GM19397 (cell line): Measurements from ENCODE around the gene PLCZ1.
"Not testable (repeated sequence)": the region's sequence is repeated elsewhere in the genome, so short reads cannot be mapped to it uniquely, and the experiment has no call there.

Experiments
- ATAC-seq: cut with Tn5 transposase; IDR thresholded peaks from one replicate; pipeline ENCODE4 v1.9.1; 2021; ENCODE audit warnings: mild to moderate bottlenecking, moderate library complexity; ENCODE audit not compliant: unreplicated experiment

Gene PLCZ1

DNA sequence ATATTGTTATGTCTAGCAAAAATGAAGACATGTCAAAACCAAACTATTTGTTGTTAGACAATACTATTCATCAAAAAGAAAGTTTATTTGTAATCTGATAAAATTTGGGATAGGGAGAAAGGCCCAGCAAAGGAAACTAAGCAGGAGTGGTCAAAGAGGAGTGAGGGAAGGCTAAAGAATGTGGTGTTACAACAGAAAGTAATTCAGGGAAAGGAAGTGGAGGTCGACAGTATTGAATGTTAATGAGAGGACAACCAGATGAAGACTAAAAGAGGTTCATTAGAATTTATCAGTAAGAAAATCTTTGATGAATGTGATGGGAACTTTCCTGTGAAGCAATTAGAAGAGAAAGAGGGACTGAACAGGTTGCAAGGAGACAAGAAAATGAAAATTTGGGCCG, 33.9 kb downstream of the PLCZ1 start:
- ATAC-seq: no peak

GRCh38 chr12:18703321-18703720, 34.5 kb downstream of the PLCZ1 start:
- ATAC-seq: no peak

- no peak for ATAC-seq
These were observed 37.5 kb downstream of the PLCZ1 start for GRCh38 chr12:18700271-18700670.

GRCh38 chr12:18696971-18697602, 40.7 kb downstream of the PLCZ1 start:
- no peak for ATAC-seq

DNA sequence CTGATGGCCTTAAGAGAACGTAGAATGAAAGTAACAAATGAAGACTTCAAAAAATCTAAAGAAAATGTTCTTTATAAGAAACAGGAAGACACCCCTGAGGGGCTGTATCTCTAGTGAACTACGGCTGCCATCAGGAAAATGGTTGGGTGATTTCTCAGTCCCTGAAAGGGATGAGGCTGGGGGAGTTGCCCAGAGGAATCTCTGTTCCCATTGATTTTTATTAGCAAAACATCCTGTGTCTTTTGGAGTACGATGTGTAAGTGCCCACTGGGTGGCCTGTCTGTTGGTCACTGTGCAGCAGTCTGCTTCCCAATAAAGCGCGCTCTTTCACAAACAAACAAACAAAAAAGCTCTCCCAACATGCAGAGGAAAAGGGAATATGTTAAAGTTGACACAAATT, 43.8 kb downstream of the PLCZ1 start:
- ATAC-seq: not testable (repeated sequence)

DNA sequence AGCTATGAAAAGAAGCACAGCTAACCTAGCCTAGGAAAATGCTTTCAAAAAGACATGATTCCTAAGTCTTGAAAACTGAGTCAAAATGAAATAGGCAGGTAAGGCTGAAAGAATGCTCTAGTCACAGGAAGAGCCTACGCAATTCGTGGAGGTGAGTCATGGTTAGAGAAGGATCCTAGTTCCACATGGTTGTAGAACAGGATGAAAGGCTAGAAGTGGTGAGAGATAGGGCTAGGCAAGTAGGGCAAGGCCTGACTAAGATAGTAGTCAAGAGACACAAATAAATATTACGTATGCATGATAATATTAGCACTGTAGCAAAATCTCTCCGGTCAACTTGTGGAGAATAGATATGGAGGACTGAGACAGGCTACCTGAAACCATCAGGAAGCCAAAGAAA, 47.2 kb downstream of the PLCZ1 start:
- ATAC-seq: no peak

- no peak for ATAC-seq
These were observed 48.0 kb downstream of the PLCZ1 start for GRCh38 chr12:18689771-18690170.

- no peak for ATAC-seq
These were observed 53.4 kb downstream of the PLCZ1 start for GRCh38 chr12:18684430-18684829.

DNA sequence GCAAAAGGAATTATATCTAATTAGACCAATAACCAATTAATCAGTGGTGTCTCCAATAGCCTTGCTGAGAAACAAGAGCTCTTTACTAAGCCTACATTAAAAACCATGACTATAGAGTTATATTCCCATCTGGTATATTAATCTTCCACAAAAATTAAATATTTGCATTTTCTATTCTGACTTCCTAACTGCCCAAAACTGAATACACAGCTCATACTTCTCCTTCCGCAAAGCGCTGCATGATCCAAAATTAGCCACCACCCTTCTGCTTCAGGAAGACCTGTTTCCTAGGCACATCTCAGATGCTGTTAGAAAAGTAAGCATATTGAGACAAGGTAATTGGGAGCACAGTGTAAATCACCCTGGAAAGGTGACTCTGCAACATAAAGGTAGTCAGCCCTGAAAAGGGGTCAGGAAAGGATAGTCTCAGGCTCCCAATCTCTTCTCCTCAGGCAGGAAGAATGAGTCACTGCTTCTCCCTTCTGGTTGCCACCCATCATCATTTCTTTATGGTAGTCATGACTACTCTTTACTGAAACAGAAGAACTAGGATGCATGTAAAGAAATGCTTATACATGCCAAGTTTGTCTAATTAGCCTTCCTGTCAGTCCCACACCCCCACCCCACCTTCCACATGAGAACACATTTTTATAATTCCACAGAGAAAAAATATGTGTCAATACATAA, 54.3 kb downstream of the PLCZ1 start:
- ATAC-seq: no peak

- no peak for ATAC-seq
These were observed 56.0 kb downstream of the PLCZ1 start for GRCh38 chr12:18681818-18682217.

DNA sequence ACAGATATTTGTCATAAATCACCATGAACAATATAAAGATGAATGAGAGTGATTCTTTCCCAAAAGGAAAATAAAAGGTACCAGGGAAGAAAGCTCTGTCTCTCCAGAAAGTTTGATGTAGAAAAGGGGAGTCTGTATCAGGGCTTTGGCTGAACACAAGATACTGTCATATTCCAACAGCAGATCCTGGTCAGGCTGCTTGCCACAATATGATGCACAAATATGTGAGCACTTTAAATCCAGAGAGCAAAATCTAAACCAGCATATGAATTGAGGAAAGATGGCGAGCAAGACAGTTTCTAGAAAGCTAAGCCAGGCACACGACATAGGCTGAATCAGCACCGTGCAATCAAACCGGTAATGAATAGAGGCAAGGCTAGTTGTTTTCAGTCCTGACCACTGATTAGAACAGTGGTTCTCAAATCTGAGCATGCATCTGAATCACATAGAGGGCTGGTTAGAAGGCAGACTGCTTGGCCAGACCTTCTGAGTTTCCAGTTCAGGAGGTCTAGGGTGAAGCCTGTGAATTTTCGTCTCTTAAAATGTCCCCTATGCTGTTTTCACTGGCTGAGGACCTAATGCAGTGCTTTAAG, 60.7 kb downstream of the PLCZ1 start:
- ATAC-seq: no peak

- ATAC-seq: no peak
These were observed 61.7 kb downstream of the PLCZ1 start for GRCh38 chr12:18676141-18676540.

DNA sequence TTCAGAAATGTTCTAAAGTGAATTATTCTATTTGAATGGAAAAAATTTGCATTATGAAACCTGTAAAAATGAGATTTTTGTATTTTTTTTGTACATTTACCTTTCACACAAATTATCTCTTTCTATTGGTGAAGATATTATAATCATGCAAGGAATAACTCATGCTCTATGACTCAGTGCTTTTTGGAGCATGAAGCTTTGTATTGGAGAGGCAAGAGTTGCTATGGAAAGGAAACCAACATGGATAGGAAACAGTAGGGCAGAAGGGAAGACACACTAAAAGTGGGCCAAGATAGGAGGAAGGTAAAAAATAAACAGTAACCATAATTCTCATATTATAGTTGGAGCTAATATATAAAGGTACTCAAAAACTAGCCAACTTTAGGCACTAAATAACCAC, 79.0 kb downstream of the PLCZ1 start:
- no peak for ATAC-seq

DNA sequence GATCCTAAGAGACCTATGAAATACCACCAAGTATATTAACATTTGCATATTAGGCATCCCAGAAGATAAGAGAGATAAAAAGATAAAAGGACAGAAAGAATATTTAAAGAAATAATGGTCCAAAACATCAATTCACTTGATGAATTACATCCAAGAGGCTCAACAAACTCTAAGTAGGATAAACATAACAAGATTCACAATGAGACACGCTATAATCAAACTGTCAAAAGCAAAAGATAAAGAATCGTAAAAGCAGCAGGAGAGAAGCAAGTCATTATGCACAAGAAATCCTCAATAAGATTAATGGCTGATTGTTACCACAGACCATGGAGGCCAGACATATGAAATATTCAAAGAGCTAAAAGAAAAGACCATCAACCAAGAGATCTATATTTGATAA, 79.6 kb downstream of the PLCZ1 start:
- ATAC-seq: no peak

DNA sequence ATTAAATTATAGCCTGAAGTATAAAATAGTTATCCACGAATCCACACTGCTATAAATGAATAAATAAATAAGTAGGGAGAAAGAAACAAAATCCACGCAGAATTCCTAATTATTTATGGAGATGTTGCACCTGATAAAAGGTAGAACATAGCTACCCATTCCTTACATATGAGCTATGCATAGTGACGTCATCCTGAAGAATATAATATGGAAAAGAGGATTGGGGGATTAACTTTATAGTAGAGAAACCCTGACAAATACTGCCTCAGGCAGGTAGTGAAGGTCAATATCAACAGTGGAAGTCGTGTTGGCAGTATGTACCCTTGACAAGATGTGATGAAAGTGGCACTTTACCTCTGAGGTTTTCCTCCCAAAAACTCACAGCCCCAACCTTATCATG, 82.5 kb downstream of the PLCZ1 start:
- no peak for ATAC-seq

DNA sequence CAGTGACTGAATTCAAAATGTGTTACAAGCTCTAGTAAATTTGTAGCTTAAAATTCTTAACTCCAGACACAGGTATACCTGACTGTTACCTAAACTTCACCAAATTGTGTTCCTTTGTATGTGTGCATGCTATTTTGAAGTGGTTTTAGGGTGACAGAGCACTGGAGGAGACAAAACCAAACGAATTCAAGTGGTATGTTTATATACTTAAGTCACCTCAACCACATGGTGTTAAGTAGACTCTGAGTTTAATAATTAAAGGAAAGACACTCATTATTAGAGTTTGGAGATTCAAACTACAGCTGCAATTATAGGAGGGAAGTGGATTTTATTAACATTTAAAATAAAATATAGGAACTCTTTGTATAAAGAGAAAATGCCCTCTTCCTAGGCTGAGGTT, 84.3 kb downstream of the PLCZ1 start:
- ATAC-seq: no peak

GRCh38 chr12:18652596-18652995, 85.2 kb downstream of the PLCZ1 start:
- ATAC-seq: no peak

DNA sequence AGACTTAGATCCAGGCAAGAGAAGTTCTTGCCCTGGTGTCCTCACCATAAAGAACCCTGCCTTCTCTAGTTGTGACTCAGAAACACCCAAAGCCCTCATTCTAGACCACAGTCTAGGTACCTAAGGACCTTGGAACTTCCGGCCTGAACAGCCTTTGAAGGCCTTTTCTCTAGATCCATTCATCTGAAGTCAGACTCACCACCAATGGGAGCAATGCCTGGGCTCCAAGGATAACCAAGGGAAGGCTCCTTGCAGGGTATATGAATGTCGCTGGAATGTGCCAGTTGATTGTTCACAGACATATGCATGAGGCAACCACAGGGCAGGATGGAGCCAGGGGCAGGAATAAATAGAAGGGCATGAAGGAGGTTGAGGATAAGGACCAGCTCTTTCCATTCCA, 86.3 kb downstream of the PLCZ1 start:
- no peak for ATAC-seq

- ATAC-seq: no peak
These were observed 91.4 kb downstream of the PLCZ1 start for GRCh38 chr12:18646286-18646890.

DNA sequence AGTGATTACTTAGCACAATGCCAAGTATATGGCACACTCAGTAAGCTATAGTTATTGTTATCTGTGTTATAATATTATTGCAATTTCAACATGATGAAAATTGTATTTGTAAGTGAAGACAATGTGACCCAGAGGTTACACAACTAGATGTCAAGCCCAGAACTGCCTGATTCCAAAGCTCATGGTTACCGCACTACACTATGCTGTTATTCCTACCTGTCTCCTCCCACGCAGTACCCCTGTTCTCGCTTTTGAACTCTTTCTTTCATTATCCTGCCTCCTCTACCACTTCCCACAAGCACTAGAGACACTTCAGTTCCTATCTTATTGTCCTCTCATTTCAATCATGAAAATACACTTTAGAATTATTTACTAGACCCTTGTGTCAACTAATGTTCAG, 93.2 kb downstream of the PLCZ1 start:
- no peak for ATAC-seq

DNA sequence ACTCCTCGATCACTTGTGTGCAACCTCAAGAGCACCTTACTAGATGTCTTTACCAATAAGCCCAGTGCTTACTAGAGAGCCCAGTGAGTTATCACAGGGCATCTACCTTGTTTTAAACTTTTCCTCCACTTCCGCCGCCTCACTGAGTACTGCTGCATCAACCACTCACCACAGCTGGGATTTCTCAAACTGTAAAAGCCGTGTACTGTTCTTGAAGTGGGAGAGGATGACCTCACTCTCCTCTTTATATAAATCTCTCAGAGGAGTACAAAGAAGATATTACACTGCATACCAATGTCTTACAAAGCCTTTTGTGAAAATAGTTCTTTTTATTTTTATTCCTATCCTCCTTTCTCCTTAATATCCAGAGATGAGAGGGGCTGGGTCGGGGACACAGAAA, 94.1 kb downstream of the PLCZ1 start:
- ATAC-seq: no peak

GRCh38 chr12:18640321-18640955, 97.4 kb downstream of the PLCZ1 start:
- no peak for ATAC-seq
